GM23338 (cell line): ENCODE data around the gene CACNA2D2.

Experiments used
- CTCF ChIP-seq, 2 experiments: fragments of 200-600 bp in 1 of 2; sonication (generic) in 1 of 2; conservative IDR thresholded peaks; 2 replicates each; pipeline versions ENCODE4 v1.5.1 to v1.6.1; 2016 to 2017; ENCODE audit warnings: antibody characterized with exemption in 2 of 2, low read depth in 2 of 2, mild to moderate bottlenecking in 2 of 2, moderate library complexity in 1 of 2
- EZH2 ChIP-seq: fragments of 200-600 bp; sonication (generic); IDR thresholded peaks from one replicate; pipeline ENCODE4 v1.8.0; 2017; ENCODE audit warnings: antibody characterized with exemption, mild to moderate bottlenecking, low read depth; ENCODE audit not compliant: unreplicated experiment
- EZH2phosphoT487 ChIP-seq: fragments of 200-600 bp; sonication (generic); IDR thresholded peaks from one replicate; pipeline ENCODE4 v1.8.1; 2018; ENCODE audit warnings: antibody characterized with exemption; ENCODE audit not compliant: unreplicated experiment
- POLR2AphosphoS5 ChIP-seq: IDR thresholded peaks from 2 replicates; pipeline ENCODE4 v1.6.1; 2016; ENCODE audit warnings: antibody characterized with exemption, low read depth
- REST ChIP-seq: IDR thresholded peaks from one replicate; pipeline ENCODE4 v1.6.1; 2018; ENCODE audit warnings: antibody characterized with exemption; ENCODE audit not compliant: unreplicated experiment
- STAT1 ChIP-seq: IDR thresholded peaks from one replicate; pipeline ENCODE4 v1.6.1; 2016; ENCODE audit warnings: antibody characterized with exemption; ENCODE audit not compliant: unreplicated experiment
- ZNF331 ChIP-seq: fragments of 250-450 bp; sonication (Bioruptor Pico); IDR thresholded peaks from 2 replicates; pipeline ENCODE4 v1.5.0; 2020; ENCODE audit warnings: low read depth, mild to moderate bottlenecking, moderate library complexity

- TF ChIP-seq CTCF (conservative IDR thresholded peaks at IDR 0.05; ENCODE audit: low read depth in 2 of 2) = no peak
- no peak for TF ChIP-seq POLR2AphosphoS5
- TF ChIP-seq EZH2 = no peak
- no peak for TF ChIP-seq EZH2phosphoT487
- TF ChIP-seq REST = no peak
- TF ChIP-seq ZNF331 (CRISPR knock-in tag) = no peak
- TF ChIP-seq STAT1 = no peak
Measured at GRCh38 chr3:50479523-50479922, 23.9 kb downstream of the CACNA2D2 start.
